ENCODE results near the gene CA12.

Gene CA12

DNA sequence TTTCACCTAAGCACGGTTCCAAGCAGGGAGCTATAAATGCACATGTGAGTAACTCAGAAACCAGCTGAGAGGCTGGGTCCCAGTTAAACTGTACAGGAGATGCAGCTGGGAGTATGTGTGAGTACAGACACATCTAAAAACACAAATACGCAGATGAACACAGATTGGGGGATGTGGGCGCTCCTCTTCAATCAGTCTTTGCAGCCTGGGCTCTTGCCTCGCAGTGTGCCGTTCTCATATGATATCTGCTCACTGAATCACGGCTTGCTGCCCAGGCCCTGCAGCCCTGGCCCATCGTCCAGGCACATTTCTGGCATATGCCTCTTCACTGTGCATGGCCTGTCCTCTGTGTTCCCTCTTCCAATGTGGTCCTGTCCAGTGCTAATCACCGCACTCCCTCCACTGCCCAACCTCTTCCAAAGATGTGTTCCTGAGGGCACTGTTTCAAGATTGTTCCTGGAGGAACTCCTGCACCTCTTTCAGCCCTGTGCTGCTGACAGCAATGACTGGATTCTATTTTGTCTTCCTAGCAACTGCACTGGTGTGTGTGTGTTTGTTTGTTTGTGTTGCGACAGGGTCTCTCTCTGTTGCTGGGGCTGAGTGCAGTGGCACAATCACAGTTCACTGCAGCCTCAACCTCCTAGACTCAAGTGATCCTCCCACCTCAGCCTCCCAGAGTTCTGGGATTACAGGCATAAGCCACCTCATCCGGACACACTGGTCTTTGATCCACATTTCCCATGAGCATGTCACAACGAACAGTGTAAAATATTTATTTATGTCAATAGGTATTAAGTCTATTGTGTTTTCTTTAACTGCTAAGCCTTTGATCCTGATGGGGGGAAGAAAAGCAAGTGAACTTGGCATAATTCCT lies 17.0 kb downstream of the CA12 start:
- DNase-seq: no peak
- in situ Hi-C loops (cut with MboI; ENCODE audit: low pct_unique_long_range_greater_than_20kb, low sequenced_read_pairs): no loop called here

DNA sequence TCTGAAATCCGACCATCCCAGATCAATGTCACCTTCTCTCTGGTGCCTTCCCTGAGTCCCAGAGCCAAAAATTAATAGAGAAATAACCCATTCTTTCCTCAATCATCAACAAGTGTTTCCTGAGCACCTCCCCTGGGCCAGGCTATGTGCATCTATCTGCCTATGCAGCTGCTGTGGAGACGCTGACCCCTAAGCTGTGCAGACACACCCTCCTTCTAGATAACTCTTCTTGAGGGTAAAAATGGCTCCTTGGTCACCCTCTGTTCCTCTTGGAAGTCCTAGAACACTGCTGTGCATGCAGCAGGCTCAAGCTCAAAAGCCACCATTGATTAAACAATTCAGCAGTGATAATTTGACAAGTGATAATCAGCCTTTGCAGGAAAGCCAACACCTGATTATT lies 18.4 kb downstream of the CA12 start:
- no peak for DNase-seq
- in situ Hi-C loops (cut with MboI; ENCODE audit: low pct_unique_long_range_greater_than_20kb, low sequenced_read_pairs): no loop called here

DNA sequence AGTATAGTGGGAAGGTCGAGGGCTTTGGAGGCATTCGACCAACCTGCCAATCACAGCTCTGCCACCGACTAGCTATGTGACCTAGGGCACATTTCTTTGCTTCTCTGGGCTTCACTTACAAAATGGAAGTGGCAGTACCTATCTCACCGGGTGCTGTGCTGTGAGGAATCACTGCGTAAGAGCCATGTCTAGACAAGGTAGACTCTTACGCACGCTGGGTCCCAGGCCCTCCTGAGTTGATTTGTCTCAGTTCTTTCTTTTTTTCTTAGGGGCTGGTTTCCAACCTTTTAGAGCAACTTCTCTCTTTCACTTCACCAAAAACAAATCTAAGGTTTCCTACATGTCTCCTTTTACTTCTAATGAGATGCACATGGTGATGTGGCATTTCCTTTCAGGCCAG lies 18.8 kb downstream of the CA12 start:
- in situ Hi-C loops (cut with MboI; ENCODE audit: low pct_unique_long_range_greater_than_20kb, low sequenced_read_pairs): no loop called here

DNA sequence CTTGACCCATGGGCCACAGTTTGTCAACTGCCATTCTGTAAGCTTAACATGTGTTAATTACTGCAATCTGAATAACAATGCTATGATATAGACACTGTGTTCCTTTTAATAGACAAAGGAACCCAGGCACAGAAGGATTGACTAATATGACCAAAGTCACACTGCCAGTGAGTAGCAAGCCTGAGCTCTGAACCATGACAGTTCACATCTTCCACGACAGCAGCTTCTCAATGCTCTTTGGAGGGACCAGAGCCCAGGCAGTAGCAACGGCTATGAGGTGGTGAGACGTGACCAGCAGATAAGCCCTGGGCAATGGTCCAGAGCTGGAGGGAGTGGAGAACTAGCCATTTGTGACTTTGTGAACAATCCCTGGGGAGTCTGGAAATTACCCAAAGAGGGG lies 19.4 kb downstream of the CA12 start:
- in situ Hi-C loops (cut with MboI; ENCODE audit: low pct_unique_long_range_greater_than_20kb, low sequenced_read_pairs): no loop called here
- DNase-seq: no peak

More for the DNA sequence above, 18.8 kb downstream of the CA12 start:
- DNase-seq: no peak

DNA sequence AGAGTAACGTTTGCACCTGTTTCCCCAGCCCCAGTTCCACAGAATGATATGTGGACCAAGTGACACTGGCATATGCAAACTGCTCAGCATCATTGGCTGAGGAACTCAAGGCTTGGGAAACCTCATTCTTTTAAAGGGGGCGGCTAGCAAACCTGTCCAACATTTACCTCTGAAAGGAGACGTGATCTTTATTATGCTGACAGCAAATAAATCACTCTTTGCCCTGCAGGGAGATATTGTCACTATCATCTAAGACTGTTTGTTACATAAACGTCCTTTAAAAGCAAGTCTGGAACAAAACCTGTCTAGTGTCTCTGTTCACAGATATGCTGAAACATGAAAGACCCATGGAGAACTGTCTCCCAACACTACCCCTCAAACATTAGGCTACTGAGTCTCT lies 21.5 kb downstream of the CA12 start:
- no peak for DNase-seq
- in situ Hi-C loops (cut with MboI; ENCODE audit: low pct_unique_long_range_greater_than_20kb, low sequenced_read_pairs): no loop called here

DNA sequence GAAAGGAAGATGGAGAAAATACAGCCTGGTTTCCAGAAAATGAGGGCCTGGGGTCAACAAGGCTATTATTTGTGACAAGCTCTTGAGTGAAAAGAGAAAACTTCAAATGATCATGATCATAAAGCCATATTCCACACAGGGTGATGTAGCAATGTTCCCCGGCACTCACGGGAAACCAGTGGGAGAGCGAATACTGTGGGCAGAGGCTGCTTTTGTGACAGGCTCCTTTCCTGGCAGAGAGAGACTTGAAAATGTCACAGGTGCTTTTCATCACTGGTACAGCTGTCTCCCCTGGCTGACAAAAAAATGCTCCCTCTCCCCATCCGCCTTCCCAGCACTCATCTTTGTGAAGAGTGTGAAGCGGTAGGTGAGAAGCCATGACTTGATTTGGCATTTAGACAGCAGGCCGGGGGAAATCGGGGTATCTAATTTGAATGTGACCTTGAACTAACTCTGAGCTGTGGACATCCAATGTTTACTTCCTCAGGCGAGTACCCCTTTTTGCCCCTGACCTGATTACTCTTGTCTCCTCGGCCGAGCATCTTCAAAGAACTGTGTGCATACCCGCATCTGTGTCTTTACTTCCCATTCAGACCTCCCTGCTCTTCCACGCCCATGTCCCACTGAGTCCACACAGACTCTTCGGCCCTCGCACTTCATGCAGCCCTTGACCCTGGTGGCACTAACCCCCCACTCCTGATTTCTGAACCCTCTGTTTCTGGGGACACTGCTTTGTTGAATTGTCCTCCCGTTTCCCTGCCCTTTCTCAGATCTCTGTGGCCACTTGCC lies 23.2 kb downstream of the CA12 start:
- no peak for DNase-seq
- in situ Hi-C loops (cut with MboI; ENCODE audit: low pct_unique_long_range_greater_than_20kb, low sequenced_read_pairs): no loop called here

DNA sequence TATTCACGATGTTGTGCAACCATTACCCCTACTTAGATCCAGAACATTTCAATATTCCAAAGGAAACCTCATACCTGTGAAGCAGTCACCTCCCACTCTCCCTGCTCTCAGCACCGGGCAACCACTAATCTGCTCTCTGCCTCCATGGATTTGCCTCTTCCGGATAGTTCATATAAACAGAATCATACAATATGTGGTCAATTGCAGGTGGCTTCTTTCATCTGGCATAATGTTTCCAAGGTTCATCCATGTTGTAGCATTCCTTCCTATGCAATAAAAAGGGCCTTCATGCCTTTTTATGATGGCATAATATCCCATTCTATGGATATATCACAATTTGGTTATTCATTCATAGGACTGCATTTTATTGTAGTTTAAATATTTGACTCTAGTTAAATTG lies 23.9 kb downstream of the CA12 start:
- DNase-seq: no peak
- in situ Hi-C loops (cut with MboI; ENCODE audit: low pct_unique_long_range_greater_than_20kb, low sequenced_read_pairs): no loop called here

DNA sequence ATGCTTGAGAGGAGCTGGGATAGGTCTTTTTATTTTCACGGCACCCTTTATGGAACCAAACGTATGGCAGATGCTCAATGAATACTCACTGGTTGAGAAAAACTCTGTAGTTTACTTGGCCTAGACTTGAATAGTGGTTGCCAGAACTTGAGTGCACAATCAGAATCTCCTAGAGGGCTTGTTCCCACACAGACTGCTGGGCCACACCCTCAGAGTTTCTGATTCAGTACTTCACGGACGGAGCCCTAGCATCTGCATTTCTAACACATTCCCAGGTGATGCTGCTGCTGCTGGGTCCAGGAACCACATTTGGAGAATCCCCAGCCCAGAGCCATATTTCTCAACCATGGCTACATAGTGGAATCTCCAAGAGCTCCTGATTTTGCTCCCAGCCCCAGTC lies 24.6 kb downstream of the CA12 start:
- in situ Hi-C loops (cut with MboI; ENCODE audit: low pct_unique_long_range_greater_than_20kb, low sequenced_read_pairs): no loop called here
- DNase-seq: no peak

DNA sequence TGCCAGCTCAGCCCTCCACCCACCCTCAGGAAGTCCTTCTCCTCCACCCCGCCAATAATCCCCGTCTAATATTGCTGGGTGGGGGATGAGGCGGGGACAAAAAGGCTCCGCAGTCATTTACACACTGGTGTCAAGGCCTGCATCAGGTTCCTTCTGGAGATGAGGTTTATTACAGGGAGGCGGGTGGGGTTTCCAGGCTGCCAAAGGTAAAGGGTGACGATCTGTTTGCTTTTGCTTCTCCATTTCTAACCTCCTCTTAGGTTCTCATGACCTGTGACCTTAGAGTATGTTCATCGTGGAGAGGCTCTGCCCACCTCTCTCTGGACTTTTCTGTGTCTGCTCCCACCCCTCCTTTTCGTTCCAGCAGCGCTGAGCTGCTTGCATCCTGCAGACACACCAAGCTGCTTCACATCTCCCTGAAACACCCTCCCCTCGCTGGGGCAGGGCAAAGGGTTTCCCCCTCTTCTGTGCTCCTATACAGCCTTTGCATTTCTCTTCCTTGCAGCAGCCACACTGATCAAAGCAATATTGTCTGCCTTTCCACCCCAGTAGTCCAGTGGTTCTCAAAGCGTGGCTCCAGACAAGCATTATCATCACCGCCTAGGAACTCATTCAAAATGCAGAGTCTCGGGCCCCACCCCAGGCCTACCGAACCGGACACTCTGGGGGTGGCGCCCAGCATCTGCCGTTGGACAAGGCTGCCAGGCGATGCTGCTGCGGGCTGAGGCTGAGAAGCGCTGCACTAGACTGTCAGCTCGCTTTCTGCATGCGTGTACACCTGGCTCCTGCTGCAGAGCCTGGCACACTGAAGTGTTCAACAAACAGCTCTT lies 26.6 kb downstream of the CA12 start:
- no peak for DNase-seq
- in situ Hi-C loops (cut with MboI; ENCODE audit: low pct_unique_long_range_greater_than_20kb, low sequenced_read_pairs): no loop called here

DNA sequence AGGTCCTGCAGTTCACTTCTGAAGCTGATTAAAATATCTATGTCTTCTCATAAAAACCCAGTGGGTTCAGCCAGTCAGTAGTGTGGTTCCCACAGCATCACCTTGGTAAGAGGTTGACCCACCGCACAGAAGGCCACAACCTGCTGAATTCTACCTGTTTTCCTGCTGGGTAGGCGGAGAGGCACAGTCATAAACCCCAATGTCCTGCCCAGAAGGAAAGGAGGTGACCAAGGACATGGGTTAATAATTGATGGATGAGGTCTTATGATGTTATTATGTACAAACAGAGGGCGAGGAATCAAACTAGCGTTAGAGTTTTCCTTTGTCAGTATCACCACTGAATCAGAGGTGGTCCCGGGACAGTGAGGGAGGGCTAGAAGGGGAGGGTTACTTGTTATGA lies 27.8 kb downstream of the CA12 start:
- DNase-seq: no peak

DNA sequence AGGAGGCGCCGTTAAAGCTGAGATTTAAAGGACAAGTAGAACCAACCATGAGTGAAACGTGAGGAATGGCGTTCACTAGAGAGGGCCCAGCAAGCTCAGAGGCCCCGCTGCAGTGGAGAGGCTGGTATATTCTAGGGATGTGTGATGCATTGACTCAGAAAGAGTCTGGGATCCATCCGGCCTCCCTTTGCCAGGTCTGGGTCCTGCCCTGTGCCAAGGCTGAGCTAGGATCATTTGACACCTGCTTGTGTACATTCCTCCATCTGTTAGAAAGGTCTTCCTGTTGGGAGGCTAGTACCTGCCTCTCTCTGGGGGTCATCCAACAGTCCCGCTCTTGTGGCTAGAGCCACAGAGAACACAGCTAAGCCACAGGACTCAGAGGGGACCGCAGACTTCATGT lies 28.4 kb downstream of the CA12 start:
- DNase-seq: no peak
- in situ Hi-C loops (cut with MboI; ENCODE audit: low pct_unique_long_range_greater_than_20kb, low sequenced_read_pairs): no loop called here

More for the DNA sequence above, 27.8 kb downstream of the CA12 start:
- in situ Hi-C loops (cut with MboI; ENCODE audit: low pct_unique_long_range_greater_than_20kb, low sequenced_read_pairs): no loop called here

DNA sequence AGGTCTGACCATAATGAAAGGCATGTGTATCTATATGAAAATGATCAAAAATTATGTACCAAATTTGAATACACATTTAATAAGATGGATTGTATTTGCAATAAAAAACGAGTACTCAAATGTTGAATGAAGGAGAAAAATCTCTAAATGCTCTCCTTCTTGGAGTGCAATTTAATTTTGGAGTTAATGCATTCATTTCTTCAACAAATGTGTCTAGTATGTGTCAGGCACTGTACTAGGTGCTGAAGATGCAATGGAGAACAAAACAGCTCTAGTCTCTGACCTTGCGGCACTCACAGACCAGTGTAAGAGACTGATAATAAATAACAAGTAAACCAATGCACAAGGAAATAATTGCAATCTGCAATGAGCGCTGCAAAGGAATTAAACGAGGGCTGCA lies 28.8 kb downstream of the CA12 start:
- DNase-seq: no peak
- in situ Hi-C loops (cut with MboI; ENCODE audit: low pct_unique_long_range_greater_than_20kb, low sequenced_read_pairs): no loop called here

DNA sequence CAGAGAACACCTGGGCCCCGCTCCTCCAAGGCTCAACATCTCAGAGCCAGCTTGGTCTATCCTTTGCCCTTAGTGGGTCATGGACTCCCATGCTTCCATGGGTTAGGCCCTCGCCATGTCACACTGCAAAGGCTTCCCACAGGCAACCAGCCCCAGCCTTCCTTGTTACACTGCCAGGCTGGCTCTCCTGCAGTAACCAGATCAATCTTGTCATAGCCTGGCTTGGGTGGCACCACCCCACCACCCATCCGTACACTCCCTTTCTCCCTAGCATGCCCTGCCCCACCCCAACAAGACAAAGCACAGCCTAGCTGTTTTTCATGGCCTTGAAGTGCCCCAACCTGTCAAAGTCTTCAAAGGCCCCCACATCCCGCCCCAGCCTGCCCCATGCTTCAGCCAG lies 30.5 kb downstream of the CA12 start:
- in situ Hi-C loops (cut with MboI; ENCODE audit: low pct_unique_long_range_greater_than_20kb, low sequenced_read_pairs): no loop called here
- no peak for DNase-seq

DNA sequence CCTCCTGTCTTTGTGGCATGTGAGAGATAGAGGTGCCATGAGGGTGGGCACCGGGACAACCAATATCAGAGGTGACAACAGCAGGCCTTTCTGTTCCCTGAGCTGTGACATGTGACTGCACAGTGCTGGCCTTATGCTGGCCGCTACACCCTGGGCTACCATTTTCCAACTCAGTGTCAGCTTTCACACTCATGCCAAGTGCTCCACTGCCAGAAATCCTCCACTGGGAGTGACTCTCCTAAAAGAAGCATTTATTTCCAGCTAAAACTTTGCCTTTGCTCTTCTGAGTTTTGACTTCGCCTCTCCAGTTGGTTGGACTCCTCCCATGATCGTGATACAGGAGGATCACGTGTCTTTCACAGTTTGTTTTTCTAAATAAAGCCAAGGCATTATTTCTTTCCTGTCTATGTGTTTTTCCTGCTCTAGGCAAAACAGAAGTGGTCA lies 31.4 kb downstream of the CA12 start:
- in situ Hi-C loops (cut with MboI; ENCODE audit: low pct_unique_long_range_greater_than_20kb, low sequenced_read_pairs): no loop called here
- DNase-seq: no peak

DNA sequence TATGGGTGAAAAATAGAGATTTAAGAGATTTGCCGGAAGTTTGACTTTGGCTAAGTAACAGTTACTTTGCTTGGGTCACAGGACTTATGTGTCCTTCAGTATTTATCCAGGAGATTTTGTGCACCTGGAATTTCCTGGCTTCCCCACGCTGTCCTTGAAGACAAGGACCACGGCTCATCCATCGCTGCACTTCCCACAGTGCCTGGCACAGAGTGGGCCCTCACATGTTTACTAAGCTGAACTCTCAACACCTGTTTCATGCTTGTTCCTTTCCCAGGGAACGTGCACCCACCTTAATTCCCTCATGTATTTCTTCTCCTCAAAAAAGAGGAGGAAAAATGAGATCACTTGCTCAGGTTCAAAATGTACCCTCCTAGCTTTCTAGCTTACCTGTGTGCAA lies 32.0 kb downstream of the CA12 start:
- in situ Hi-C loops (cut with MboI; ENCODE audit: low pct_unique_long_range_greater_than_20kb, low sequenced_read_pairs): no loop called here
- no peak for DNase-seq

DNA sequence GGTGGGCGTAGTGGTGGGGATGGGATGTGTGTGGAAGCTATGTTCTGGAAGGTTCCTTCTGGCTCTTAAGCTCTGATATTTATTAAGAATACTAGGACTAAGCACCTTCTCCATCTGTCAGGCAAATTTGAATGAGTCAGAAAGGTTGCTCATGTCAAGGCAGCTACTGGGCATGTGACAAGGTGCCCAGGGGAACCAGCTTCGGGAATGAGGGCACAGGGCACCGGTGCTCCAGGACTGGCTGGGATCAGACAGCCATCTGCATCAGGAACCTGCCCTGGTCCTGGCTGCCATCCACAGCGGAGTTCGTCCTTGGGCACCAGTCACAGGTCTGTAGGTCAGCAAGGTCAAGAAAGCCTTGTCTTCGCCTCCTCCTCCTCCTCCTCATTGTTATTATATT lies 32.5 kb downstream of the CA12 start:
- in situ Hi-C loops (cut with MboI; ENCODE audit: low pct_unique_long_range_greater_than_20kb, low sequenced_read_pairs): no loop called here
- DNase-seq: no peak

DNA sequence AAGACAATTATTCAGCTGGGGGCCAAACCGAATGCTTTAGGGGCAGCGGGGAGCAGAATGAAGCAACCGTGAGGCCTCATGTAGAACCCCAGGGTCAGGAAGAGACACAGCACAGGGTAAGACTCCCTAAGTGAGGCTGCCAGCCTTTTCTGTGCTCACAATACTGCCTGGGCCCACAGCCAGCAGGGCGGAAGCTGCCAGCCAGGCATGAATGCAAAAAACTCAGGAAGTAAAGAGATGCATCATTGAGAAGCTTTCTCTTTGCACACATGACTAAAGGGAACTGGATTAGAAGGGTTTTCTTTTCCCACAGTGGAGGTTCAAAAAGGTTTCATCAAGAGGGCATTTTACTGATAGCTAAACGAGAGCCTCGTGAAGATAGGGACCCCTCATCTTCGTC lies 33.3 kb downstream of the CA12 start:
- DNase-seq: peak; percentile 82
- in situ Hi-C loops (cut with MboI; ENCODE audit: low pct_unique_long_range_greater_than_20kb, low sequenced_read_pairs): no loop called here

DNA sequence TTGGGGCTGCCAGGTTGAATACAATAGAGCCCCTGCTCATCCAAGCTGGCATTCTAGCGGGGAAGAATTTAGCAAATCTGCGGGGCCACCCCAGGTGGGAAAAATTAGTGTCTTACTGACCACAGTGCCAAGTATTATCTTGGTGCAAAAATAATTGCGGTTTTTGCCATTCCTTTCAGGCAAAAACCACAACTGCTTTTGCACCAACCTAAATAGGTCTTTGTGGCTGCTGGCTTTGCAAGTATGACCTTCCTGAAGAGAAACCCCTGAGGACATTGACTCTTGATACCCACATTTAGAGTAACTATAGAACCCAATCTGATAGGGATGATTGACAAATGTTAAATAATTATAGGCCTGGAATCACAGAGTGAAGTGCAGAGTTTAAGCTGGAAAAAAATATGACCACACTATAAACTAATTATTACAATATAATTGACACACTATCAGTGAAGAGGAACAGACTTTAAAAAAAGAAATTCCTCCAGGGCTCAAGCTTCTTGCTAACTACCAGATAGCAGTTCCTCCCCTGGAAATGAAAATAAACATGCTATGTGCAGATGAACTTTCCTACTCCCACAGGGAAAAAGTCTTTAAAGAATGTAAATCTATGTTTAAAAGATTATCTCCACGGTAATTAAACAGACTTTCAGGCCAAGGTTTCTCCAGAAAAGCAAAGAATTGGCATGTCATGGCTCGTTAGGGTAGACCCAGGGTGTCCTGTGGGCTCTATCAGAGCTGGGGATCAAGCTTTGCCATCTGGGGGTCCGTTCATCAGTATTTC lies 34.4 kb downstream of the CA12 start:
- peak; percentile 47 for DNase-seq
- in situ Hi-C loops (cut with MboI; ENCODE audit: low pct_unique_long_range_greater_than_20kb, low sequenced_read_pairs): no loop called here

DNA sequence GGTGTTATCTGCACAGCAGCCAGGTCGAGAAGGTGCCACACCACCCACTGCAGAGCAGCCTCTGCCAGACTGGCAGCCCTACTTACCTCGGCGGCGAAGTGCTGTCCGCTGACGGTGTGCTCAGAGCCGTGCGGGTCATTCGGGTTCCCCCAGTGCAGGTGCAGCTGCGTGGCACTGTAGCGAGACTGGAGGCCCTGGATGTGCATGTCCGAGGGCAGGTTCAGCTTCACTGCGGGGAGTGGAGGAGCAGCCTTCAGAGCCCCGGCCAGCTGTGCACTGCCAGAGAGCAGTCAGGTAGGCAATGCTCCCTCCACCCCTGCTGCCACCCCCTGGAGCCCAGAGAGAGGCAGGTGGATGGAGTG lies 36.3 kb downstream of the CA12 start:
- in situ Hi-C loops (cut with MboI; ENCODE audit: low pct_unique_long_range_greater_than_20kb, low sequenced_read_pairs): no loop called here

More for the DNA sequence above, 36.3 kb downstream of the CA12 start:
- DNase-seq: no peak
